B cell (primary cell): ENCODE data around the gene KMO. TPM values are rescaled to one million over a fixed set of nuclear protein-coding genes. Genes with fewer than 3 reads are reported as not detected.

Source experiments
- ATAC-seq: fragments of 200-7000 bp; cut with Tn5 transposase; one replicate; pipeline ENCODE4 v1.10.0; 2021; ENCODE audit warnings: low read depth, mild to moderate bottlenecking, moderate number of reproducible peaks, moderate library complexity
- CTCF ChIA-PET: fragments of 350-600 bp; sonication (Branson Sonifier 250); formaldehyde crosslinking; loops from one replicate; lab custom pipeline; 2021; ENCODE audit warnings: antibody characterized with exemption, inconsistent platforms; lab: Charles Lee
- POLR2A ChIA-PET: fragments of 350-600 bp; sonication (Branson Sonifier 250); formaldehyde crosslinking; loops from one replicate; lab custom pipeline; 2021; ENCODE audit warnings: antibody characterized with exemption; lab: Charles Lee
- DNase-seq: peaks from one replicate; pipeline ENCODE4 v3.0.0; 2013
- H2AFZ ChIP-seq: 2 replicates; pipeline ENCODE4 v1.6.1; 2012; ENCODE audit warnings: mild to moderate bottlenecking, low read depth, low read length; ENCODE audit not compliant: insufficient read depth, poor library complexity, severe bottlenecking
- H3K27ac ChIP-seq, 2 donors: 1 replicate in 1 of 2; 2 replicates in 1 of 2; pipeline ENCODE4 v1.5.1; 2012 to 2013; ENCODE audit warnings: low read length in 2 of 2, mild to moderate bottlenecking in 2 of 2, moderate library complexity in 1 of 2
- H3K27me3 ChIP-seq, 4 experiments: fragments of 200-600 bp in 1 of 4; sonication (generic) in 1 of 4; replicated peaks in 1 of 4; 1 replicate in 2 of 4; 2 replicates in 2 of 4; pipeline versions ENCODE4 v1.6.1 to v1.7.0; 2013 to 2016; ENCODE audit warnings: low read length in 3 of 4, mild to moderate bottlenecking in 2 of 4, mixed read lengths in 1 of 4, moderate library complexity in 1 of 4; ENCODE audit not compliant: insufficient read depth in 4 of 4, control insufficient read depth in 3 of 4; ENCODE audit errors: control extremely low read depth in 1 of 4
- H3K36me3 ChIP-seq, 2 experiments: replicated peaks in 1 of 2; 1 replicate in 1 of 2; 2 replicates in 1 of 2; pipeline versions ENCODE4 v1.6.1 to v1.7.1; 2013; ENCODE audit warnings: low read length in 1 of 2; ENCODE audit not compliant: insufficient read depth in 2 of 2, control insufficient read depth in 1 of 2; ENCODE audit errors: control extremely low read depth in 1 of 2, extremely low read depth in 1 of 2
- H3K4me1 ChIP-seq, 2 donors: fragments of 200-600 bp in 1 of 2; sonication (generic) in 1 of 2; 1 replicate in 1 of 2; 2 replicates in 1 of 2; pipeline versions ENCODE4 v1.5.1 to v1.6.1; 2013 to 2017; ENCODE audit warnings: low read length in 2 of 2; ENCODE audit not compliant: control insufficient read depth in 2 of 2, insufficient read depth in 2 of 2
- H3K4me2 ChIP-seq: replicated peaks from 2 replicates; pipeline ENCODE3; 2012; ENCODE audit warnings: mild to moderate bottlenecking, low read depth, low read length; ENCODE audit not compliant: poor library complexity, severe bottlenecking
- H3K4me3 ChIP-seq, 5 experiments: fragments of 200-600 bp in 1 of 5; sonication (generic) in 1 of 5; 1 replicate in 3 of 5; 2 replicates in 2 of 5; pipeline versions ENCODE4 v1.5.1 to v1.7.0; 2011 to 2016; ENCODE audit warnings: low read length in 4 of 5, mild to moderate bottlenecking in 4 of 5, low read depth in 2 of 5, control low read depth in 1 of 5, moderate library complexity in 1 of 5; ENCODE audit not compliant: insufficient read depth in 1 of 5; ENCODE audit errors: control extremely low read depth in 1 of 5, extremely low read depth in 1 of 5
- H3K79me2 ChIP-seq: fragments of 200-600 bp; sonication (generic); one replicate; pipeline ENCODE4 v1.6.0; 2016; ENCODE audit warnings: low read length; ENCODE audit not compliant: control insufficient read depth, insufficient read depth
- H3K9ac ChIP-seq: fragments of 200-600 bp; sonication (generic); 2 replicates; pipeline ENCODE4 v1.6.1; 2017; ENCODE audit warnings: mild to moderate bottlenecking, low read length, moderate library complexity
- H3K9me3 ChIP-seq, 3 donors: one replicate each; pipeline versions ENCODE4 v1.6.1 to v1.7.1; 2013; ENCODE audit warnings: low read length in 2 of 3; ENCODE audit not compliant: control insufficient read depth in 2 of 3, insufficient read depth in 1 of 3; ENCODE audit errors: control extremely low read depth in 1 of 3
- H4K20me1 ChIP-seq: 2 replicates; pipeline ENCODE4 v1.6.0; 2012; ENCODE audit warnings: mild to moderate bottlenecking, low read length; ENCODE audit not compliant: insufficient read depth, control insufficient read depth, poor library complexity, severe bottlenecking
- H3K27ac Mint-ChIP-seq: one replicate; pipeline ENCODE4 v1.8.0; 2021; ENCODE audit warnings: mixed read lengths
- H3K27me3 Mint-ChIP-seq: one replicate; pipeline ENCODE4 v1.8.0; 2021; ENCODE audit warnings: mixed read lengths
- H3K4me1 Mint-ChIP-seq: one replicate; pipeline ENCODE4 v1.8.0; 2021; ENCODE audit warnings: mixed read lengths
- H3K4me3 Mint-ChIP-seq: one replicate; pipeline ENCODE4 v1.8.0; 2021; ENCODE audit warnings: mixed read lengths
- H3K9me3 Mint-ChIP-seq: one replicate; pipeline ENCODE4 v1.8.0; 2022; ENCODE audit warnings: mixed read lengths; ENCODE audit not compliant: insufficient read depth
- CTCF ChIP-seq: fragments of 200-600 bp; IDR thresholded peaks from one replicate; pipeline ENCODE4 v1.8.0; 2022; ENCODE audit warnings: antibody characterized with exemption, mild to moderate bottlenecking
- EZH2 ChIP-seq: IDR thresholded peaks from 2 replicates; pipeline ENCODE4 v1.6.1; 2012; ENCODE audit warnings: borderline replicate concordance, low read depth, mild to moderate bottlenecking, moderate library complexity, low read length; ENCODE audit not compliant: insufficient read depth, poor library complexity, severe bottlenecking
- WGBS: methylation state at CpG from one replicate; pipeline ENCODE4 v1.1.5; 2013; ENCODE audit warnings: missing lambda C conversion rate; ENCODE audit not compliant: insufficient coverage; 5-methylcytosine and 5-hydroxymethylcytosine counted together
- intact Hi-C: fragments of 100-400 bp; cut with micrococcal nuclease; formaldehyde crosslinking; loops from one replicate; pipeline ENCODE4 v1.10.0; 2022
- polyA plus RNA-seq: library from polyadenylated mRNA; depleted of rRNA; stranded (reverse); fragments of >200 nt; gene quantifications from 2 replicates; pipeline ENCODE4 v1.2.3, GENCODE V29; 2012
- total RNA-seq, 2 donors: library from RNA; stranded (reverse); fragments of 120-200 nt in 1 of 2; gene quantifications; 1 replicate in 1 of 2; 2 replicates in 1 of 2; pipeline versions ENCODE4 v1.2.3 to v1.2.4, GENCODE V29; 2013 to 2022

The KMO gene
- total and polyA plus RNA-seq, 2 donors (not counting 1 experiment from before 2014, with no cell fraction given), result 14.0 to 34.0 TPM

DNA sequence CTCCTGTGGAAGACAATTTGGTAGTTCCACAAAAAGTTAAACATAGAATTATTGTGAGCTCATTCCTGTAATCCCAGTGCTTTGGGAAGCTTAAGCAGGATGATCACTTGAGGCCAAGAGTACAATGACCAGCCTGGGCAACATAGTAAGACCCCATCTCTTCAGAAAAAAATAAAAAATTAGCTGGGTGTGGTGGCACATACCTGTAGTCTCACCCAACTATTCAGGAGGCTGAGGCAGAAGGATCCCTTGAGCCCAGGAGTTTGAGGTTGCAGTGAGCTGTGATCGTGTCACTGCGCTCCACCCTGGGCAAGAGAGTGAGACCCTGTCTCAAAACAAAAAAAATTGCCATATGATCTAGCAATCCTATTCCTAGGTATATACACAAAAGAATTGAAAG lies 112.1 kb downstream of the KMO start:
- peaks cover 3% of the 10 kb centered on the region for H3K79me2 ChIP-seq
- ChIA-PET CTCF (no interaction called here), POLR2A (no interaction called here)
- H3K27ac Mint-ChIP-seq, result no peak overlapping the region
- H3K9me3 ChIP-seq, result peaks cover 0 to 4% (median 0%) of the 10 kb centered on the region in 3 donors
- no peaks in the 10 kb centered on the region for H3K27me3 ChIP-seq
- H3K9me3 Mint-ChIP-seq, result peaks cover 3% of the 10 kb centered on the region
- peaks cover 15% of the 10 kb centered on the region for H3K4me1 Mint-ChIP-seq
- no peak overlapping the region for H3K4me3 ChIP-seq
- H2AFZ ChIP-seq, result no peak overlapping the region
- H3K4me3 Mint-ChIP-seq, result no peak overlapping the region
- no peaks in the 10 kb centered on the region for H3K36me3 ChIP-seq
- H3K27ac ChIP-seq, result no peak overlapping the region
- no CpG with 5 or more reads among the region's 2 CpGs for WGBS
- peaks cover 5 to 7% of the 10 kb centered on the region in 2 donors for H3K4me1 ChIP-seq
- no peaks in the 10 kb centered on the region for H3K27me3 Mint-ChIP-seq
- intact Hi-C loops, result no loop called here
- no peak for TF ChIP-seq EZH2
- no peak for TF ChIP-seq CTCF
- H3K4me2 ChIP-seq, result no peak overlapping the region
- no peak for DNase-seq
- no peak for ATAC-seq
- H4K20me1 ChIP-seq, result no peaks in the 10 kb centered on the region
- no peak overlapping the region for H3K9ac ChIP-seq

DNA sequence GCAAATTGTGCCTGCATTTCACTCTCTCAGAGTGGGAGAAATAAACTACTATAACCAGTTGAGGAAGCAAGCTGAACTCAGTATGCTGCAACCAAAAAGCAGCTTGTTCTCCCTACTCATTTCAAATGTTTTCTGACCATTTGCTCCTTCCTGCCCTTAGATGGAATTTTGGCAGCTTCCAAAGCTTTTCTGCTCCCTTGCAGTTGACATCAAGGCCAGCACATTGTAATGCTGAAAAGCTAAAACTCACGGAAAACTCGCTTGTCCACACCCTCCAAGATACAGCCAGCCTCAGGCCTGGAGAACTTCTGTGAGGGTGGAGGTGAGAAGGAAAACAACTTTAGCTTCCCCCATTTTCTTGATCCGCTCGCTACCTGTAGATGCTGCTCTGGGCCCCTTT lies 113.0 kb downstream of the KMO start:
- peaks cover 0 to 4% (median 0%) of the 10 kb centered on the region in 3 donors for H3K9me3 ChIP-seq
- no peak for ATAC-seq
- H3K27ac Mint-ChIP-seq, result no peak overlapping the region
- H3K36me3 ChIP-seq, result no peaks in the 10 kb centered on the region
- no peak overlapping the region for H3K4me3 ChIP-seq
- DNase-seq, result no peak
- no peaks in the 10 kb centered on the region for H3K79me2 ChIP-seq
- H3K4me3 Mint-ChIP-seq, result no peak overlapping the region
- H3K4me2 ChIP-seq, result no peak overlapping the region
- no peak overlapping the region for H3K27ac ChIP-seq
- H3K4me1 Mint-ChIP-seq, result peaks cover 15% of the 10 kb centered on the region
- no CpG with 5 or more reads among the region's 4 CpGs for WGBS
- intact Hi-C loops, result no loop called here
- ChIA-PET POLR2A (no interaction called here), CTCF (interaction anchor here (0.7 kb wide), 1 partner anchor 31 kb away, joined by 4 read pairs; no protein-coding TSS in a partner anchor)
- no peaks in the 10 kb centered on the region for H4K20me1 ChIP-seq
- peaks cover 3% of the 10 kb centered on the region for H3K9me3 Mint-ChIP-seq
- H3K4me1 ChIP-seq, result peaks cover 5 to 7% of the 10 kb centered on the region in 2 donors
- peaks cover 3% of the 10 kb centered on the region for H3K27me3 Mint-ChIP-seq
- no peak overlapping the region for H2AFZ ChIP-seq
- H3K27me3 ChIP-seq, result no peaks in the 10 kb centered on the region
- no peak overlapping the region for H3K9ac ChIP-seq
- TF ChIP-seq CTCF, result no peak
- no peak for TF ChIP-seq EZH2

Other genes starting within 250 kb of the KMO start
- 0.15 TPM in 1 of 2 replicates, not detected in the other for gene RGS7, start 175.2 kb upstream of the KMO start, total RNA-seq
- gene RGS7, start 175.2 kb upstream of the KMO start, polyA plus RNA-seq, result 0.92 and 1.8 TPM in 2 replicates
- 26.0 and 32.4 TPM in 2 replicates for gene FH, start 12.6 kb upstream of the KMO start, total RNA-seq
- 18.5 and 20.1 TPM in 2 replicates for gene FH, start 12.6 kb upstream of the KMO start, polyA plus RNA-seq
- gene CHML, start 108.0 kb downstream of the KMO start, total RNA-seq, result 31.5 and 34.0 TPM in 2 replicates
- gene CHML, start 108.0 kb downstream of the KMO start, polyA plus RNA-seq, result 9.7 and 12.7 TPM in 2 replicates
- gene OPN3, start 108.0 kb downstream of the KMO start, total RNA-seq, result 29.2 and 29.6 TPM in 2 replicates
- gene OPN3, start 108.0 kb downstream of the KMO start, polyA plus RNA-seq, result 21.0 and 29.3 TPM in 2 replicates
- not detected in 2 replicates for gene WDR64, start 119.9 kb downstream of the KMO start, total RNA-seq
- gene WDR64, start 119.9 kb downstream of the KMO start, polyA plus RNA-seq, result 0.13 and 0.37 TPM in 2 replicates